ENCODE data around the gene SYT14.

Gene SYT14

GRCh38 chr1:210200124-210200736 is 262.2 kb downstream of the SYT14 start:
- no peak overlapping the region for H3K4me3 ChIP-seq (ENCODE audit: low read depth, low read length)
- TF ChIP-seq, protein P1, sequence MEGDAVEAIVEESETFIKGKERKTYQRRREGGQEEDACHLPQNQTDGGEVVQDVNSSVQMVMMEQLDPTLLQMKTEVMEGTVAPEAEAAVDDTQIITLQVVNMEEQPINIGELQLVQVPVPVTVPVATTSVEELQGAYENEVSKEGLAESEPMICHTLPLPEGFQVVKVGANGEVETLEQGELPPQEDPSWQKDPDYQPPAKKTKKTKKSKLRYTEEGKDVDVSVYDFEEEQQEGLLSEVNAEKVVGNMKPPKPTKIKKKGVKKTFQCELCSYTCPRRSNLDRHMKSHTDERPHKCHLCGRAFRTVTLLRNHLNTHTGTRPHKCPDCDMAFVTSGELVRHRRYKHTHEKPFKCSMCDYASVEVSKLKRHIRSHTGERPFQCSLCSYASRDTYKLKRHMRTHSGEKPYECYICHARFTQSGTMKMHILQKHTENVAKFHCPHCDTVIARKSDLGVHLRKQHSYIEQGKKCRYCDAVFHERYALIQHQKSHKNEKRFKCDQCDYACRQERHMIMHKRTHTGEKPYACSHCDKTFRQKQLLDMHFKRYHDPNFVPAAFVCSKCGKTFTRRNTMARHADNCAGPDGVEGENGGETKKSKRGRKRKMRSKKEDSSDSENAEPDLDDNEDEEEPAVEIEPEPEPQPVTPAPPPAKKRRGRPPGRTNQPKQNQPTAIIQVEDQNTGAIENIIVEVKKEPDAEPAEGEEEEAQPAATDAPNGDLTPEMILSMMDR (IDR thresholded peaks at IDR 0.05; ENCODE audit: low read depth, low read length) = no peak

GRCh38 chr1:210201681-210202080 is 263.7 kb downstream of the SYT14 start:
- TF ChIP-seq, protein P1 (IDR thresholded peaks at IDR 0.05; ENCODE audit: low read depth, low read length) = no peak
- no peak overlapping the region for H3K4me3 ChIP-seq (ENCODE audit: low read depth, low read length)

DNA sequence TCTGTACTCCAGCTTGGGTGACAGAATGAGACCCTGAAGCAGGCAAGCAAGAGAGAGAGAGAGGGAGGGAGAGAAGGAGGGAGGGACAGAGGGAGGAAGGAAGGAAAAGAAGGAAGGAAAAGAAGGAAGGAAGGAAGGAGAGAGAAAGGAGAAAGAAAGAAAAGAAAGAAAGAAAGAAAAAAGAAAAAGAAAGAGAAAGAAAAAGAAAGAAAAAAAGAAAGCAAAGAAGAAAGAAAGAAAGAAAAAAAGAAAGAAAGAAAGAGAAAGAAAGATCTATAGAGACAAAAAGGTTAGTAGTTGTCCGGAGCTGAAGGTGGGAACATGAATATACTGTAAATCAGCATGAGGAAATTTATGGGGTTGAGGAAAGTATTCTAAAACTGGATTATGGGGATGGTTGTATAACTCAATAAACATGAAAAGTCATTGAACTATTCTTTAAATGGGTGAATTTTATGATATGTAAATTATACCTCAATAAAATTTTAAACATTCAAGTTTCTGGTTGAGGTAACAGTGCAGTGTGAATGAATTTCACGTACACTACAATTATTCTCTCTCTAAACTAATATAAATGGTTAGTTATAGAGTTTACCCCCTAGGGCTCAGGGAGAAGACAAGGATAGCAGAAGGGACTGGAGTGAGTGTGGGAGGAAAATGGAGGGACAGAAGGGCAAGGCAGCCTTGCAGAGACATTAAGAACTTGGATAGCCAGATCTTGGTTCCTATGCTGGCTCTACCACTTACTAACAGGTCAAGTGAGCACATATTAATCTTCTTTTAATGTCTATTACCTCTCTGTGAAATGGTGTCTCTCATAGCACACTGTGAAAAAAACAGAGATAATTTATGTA is 269.8 kb downstream of the SYT14 start:
- H3K4me3 ChIP-seq (ENCODE audit: low read depth, low read length) = no peak overlapping the region
- TF ChIP-seq, protein P1 (IDR thresholded peaks at IDR 0.05; ENCODE audit: low read depth, low read length) = no peak

DNA sequence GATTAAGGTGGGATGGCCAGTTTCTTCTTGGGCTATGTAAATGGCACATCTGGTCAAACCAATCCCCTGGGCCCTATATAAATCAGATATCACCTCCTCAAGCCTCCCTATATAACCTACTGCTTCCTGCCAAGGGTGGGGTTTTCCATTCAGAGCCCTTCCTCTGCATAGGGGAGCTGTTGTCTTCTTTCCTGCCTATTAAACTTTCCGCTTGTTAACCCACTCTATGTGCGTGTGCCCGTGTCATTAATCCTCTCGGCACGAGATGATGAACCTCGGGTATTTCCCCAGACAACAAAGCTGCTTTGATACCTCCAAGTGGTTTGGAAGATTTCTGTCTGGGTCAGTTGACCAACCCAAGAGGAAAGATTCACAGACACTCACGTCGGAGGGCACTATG is 275.3 kb downstream of the SYT14 start:
- H3K4me3 ChIP-seq (ENCODE audit: low read depth, low read length) = no peak overlapping the region
- TF ChIP-seq, protein P1 (IDR thresholded peaks at IDR 0.05; ENCODE audit: low read depth, low read length) = no peak

DNA sequence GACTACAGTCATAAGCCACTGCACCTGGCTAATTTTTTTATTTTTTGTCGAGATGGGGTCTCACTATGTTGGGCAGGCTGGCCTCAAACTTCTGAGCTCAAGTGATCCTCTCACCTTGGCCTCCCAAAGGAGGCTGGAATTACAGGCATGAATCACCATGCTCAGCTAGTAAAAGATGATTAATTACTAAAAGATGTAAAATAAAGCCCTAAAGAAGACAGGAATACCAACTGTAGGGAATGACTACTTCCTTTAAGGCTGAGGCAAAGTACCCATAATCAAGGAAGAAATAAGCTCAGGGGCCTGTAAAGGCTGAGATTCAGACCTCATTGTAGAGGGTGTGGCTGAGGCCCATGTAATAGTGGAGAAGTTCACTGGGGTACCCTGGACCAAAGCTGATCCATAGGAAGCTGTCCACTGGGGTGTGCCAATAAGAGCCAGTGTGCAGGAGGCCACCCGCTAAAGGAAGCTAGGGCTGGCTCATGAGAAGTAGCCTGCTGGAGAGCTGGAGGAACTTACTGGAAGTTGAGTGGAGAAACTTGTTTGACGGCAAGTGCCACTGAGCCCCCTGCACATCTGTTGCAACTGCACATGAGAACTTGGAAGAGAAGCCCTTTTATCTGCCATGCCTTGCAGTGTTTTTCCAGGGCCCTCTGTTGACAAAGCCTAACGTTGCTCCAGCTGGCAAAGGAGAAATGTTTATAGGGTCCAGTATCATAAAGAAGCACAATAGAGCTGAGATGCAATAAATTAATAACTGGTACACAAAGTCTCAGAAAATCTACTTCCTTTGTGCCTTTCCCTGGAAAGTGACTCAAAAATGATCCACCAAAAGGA is 276.8 kb downstream of the SYT14 start:
- TF ChIP-seq, protein P1 (IDR thresholded peaks at IDR 0.05; ENCODE audit: low read depth, low read length) = no peak
- no peak overlapping the region for H3K4me3 ChIP-seq (ENCODE audit: low read depth, low read length)

- TF ChIP-seq, protein P1 (IDR thresholded peaks at IDR 0.05; ENCODE audit: low read depth, low read length) = no peak
Measured at GRCh38 chr1:210217482-210217881, 279.5 kb downstream of the SYT14 start.

More at GRCh38 chr1:210217482-210217881, 279.5 kb downstream of the SYT14 start:
- H3K4me3 ChIP-seq (ENCODE audit: low read depth, low read length) = no peak overlapping the region

All from WI38 (cell line).